GM12878 (cell line): ENCODE results near the gene CD83. TPM values are rescaled to one million over a fixed set of nuclear protein-coding genes. Genes with fewer than 3 reads are reported as not detected.
A peak's percentile ranks its signal among the peaks of the same experiment; 100 is the strongest.

Experiments
- BHLHE40 ChIP-seq, 2 experiments: fragments of 450-650 bp in 1 of 2; IDR thresholded peaks; 2 replicates each; pipeline ENCODE4 v1.6.1; 2011 to 2017; ENCODE audit warnings: low read depth in 2 of 2, borderline replicate concordance in 1 of 2, improper control_type of control experiment in 1 of 2, low read length in 1 of 2, mild to moderate bottlenecking in 1 of 2
- CHD2 ChIP-seq: IDR thresholded peaks from 2 replicates; pipeline ENCODE4 v1.6.1; 2011; ENCODE audit warnings: low read depth, low read length, improper control_type of control experiment, borderline replicate concordance
- CREM ChIP-seq: IDR thresholded peaks from 2 replicates; pipeline ENCODE4 v1.6.1; 2014; ENCODE audit warnings: antibody characterized with exemption, low read depth
- CTCF ChIP-seq, 3 experiments: IDR thresholded peaks in 2 of 3; conservative IDR thresholded peaks in 1 of 3; 2 replicates each; pipeline ENCODE4 v1.5.1; 2011; ENCODE audit warnings: low read depth in 3 of 3, low read length in 3 of 3, mild to moderate bottlenecking in 3 of 3, control low read depth in 2 of 3, moderate library complexity in 2 of 3, inconsistent platforms in 1 of 3, mixed read lengths in 1 of 3; ENCODE audit not compliant: control insufficient read depth in 2 of 3, insufficient read depth in 1 of 3; ENCODE audit errors: extremely low read depth in 1 of 3
- MTA3 ChIP-seq: IDR thresholded peaks from 2 replicates; pipeline ENCODE4 v1.6.1; 2012; ENCODE audit warnings: low read length, inconsistent platforms, borderline replicate concordance
- NFYA ChIP-seq: IDR thresholded peaks from 2 replicates; pipeline ENCODE4 v1.6.1; 2011; ENCODE audit warnings: low read depth, mild to moderate bottlenecking, low read length, improper control_type of control experiment, borderline replicate concordance
- NFYB ChIP-seq: IDR thresholded peaks from 2 replicates; pipeline ENCODE4 v1.6.1; 2011; ENCODE audit warnings: low read depth, mild to moderate bottlenecking, low read length, improper control_type of control experiment, moderate library complexity; ENCODE audit not compliant: insufficient read depth
- PML ChIP-seq: IDR thresholded peaks from 2 replicates; pipeline ENCODE4 v1.6.1; 2012; ENCODE audit warnings: low read length, inconsistent platforms
- POLR2AphosphoS5 ChIP-seq: IDR thresholded peaks from 2 replicates; pipeline ENCODE4 v1.6.1; 2011; ENCODE audit warnings: mild to moderate bottlenecking, low read length, inconsistent platforms
- RAD51 ChIP-seq: fragments of 450-650 bp; IDR thresholded peaks from 2 replicates; pipeline ENCODE4 v1.6.1; 2016; ENCODE audit warnings: moderate library complexity, mild to moderate bottlenecking, inconsistent platforms
- RFX5 ChIP-seq: IDR thresholded peaks from 2 replicates; pipeline ENCODE4 v1.6.1; 2011; ENCODE audit warnings: low read depth, low read length, improper control_type of control experiment
- RUNX3 ChIP-seq: IDR thresholded peaks from 2 replicates; pipeline ENCODE4 v1.6.1; 2012; ENCODE audit warnings: low read length, inconsistent platforms
- SUPT20H ChIP-seq: IDR thresholded peaks from 2 replicates; pipeline ENCODE4 v1.6.1; 2011; ENCODE audit warnings: low read depth, mild to moderate bottlenecking, low read length, moderate library complexity, borderline replicate concordance; ENCODE audit not compliant: control insufficient read depth
- TARDBP ChIP-seq: IDR thresholded peaks from 2 replicates; pipeline ENCODE4 v1.6.1; 2016; ENCODE audit warnings: borderline replicate concordance
- USF1 ChIP-seq: IDR thresholded peaks from 2 replicates; pipeline ENCODE4 v1.6.1; 2011; ENCODE audit warnings: borderline replicate concordance, low read depth, mild to moderate bottlenecking, moderate library complexity, mixed read lengths, low read length; ENCODE audit not compliant: insufficient read depth; ENCODE audit errors: extremely low read length
- WRNIP1 ChIP-seq: IDR thresholded peaks from 2 replicates; pipeline ENCODE4 v1.6.1; 2011; ENCODE audit warnings: low read depth, low read length, improper control_type of control experiment, borderline replicate concordance
- ZBTB11 ChIP-seq: fragments of 450-650 bp; formaldehyde crosslinking; IDR thresholded peaks from 2 replicates; pipeline ENCODE4 v1.5.0; 2022; ENCODE audit warnings: mild to moderate bottlenecking, missing genetic modification characterization
- ZNF24 ChIP-seq: fragments of 450-650 bp; IDR thresholded peaks from 2 replicates; pipeline ENCODE4 v1.6.1; 2017; ENCODE audit warnings: antibody characterized with exemption, mild to moderate bottlenecking
- ZSCAN29 ChIP-seq: fragments of 450-650 bp; IDR thresholded peaks from 2 replicates; pipeline ENCODE4 v1.6.1; 2017; ENCODE audit warnings: mild to moderate bottlenecking, moderate library complexity
- ZZZ3 ChIP-seq: IDR thresholded peaks from 2 replicates; pipeline ENCODE4 v1.6.1; 2011; ENCODE audit warnings: low read depth; ENCODE audit not compliant: control insufficient read depth, insufficient read length
- polyA plus RNA-seq, 11 experiments: library from polyadenylated mRNA; depleted of rRNA in 4 of 11; unstranded in 6 of 11; stranded (reverse) in 5 of 11; fragments of >200 nt; fragmentation: Nextera tagmentation in 4 of 11; fragmentation: Illumina TruSeq in 1 of 11; extraction: Ambion mirVana in 4 of 11; extraction: Trizol in 1 of 11; gene quantifications; 1 replicate in 1 of 11; 2 replicates in 10 of 11; pipeline versions ENCODE4 v1.2.1 to v1.2.3, GENCODE V29; 2011 to 2016; ENCODE audit warnings: inconsistent platforms in 2 of 11, missing spikeins in 2 of 11, low read depth in 1 of 11
- total RNA-seq, 4 experiments: library from RNA; depleted of rRNA in 3 of 4; stranded (reverse); fragments of >200 nt in 3 of 4; fragmentation: Illumina TruSeq in 1 of 4; extraction: Trizol in 1 of 4; gene quantifications; 2 replicates each; pipeline versions ENCODE4 v1.2.1 to v1.2.3, GENCODE V29; 2013 to 2021

Gene CD83
- total and polyA plus RNA-seq, 10 of the 15 experiments (the other 5 are each of a cell fraction or from before 2014, with no cell fraction given), result 76.1 to 174 (median 129) TPM

GRCh38 chr6:14117158-14118090 lies at the start of gene CD83 (continued):
- TF ChIP-seq ZBTB11 (CRISPR knock-in tag) (peak; percentile 45; the same call in 1 of the 2 replicates), BHLHE40 (IDR thresholded peaks at IDR 0.05; ENCODE audit: borderline replicate concordance in 1 of 2, low read depth in 2 of 2, low read length in 1 of 2) (peak; percentile 65 to 87; a peak in 3 of 4 replicates), POLR2AphosphoS5 (peak; percentile 98), SUPT20H (no peak), CTCF (IDR thresholded peaks at IDR 0.05 in 2 of 3, conservative IDR thresholded peaks at IDR 0.05 in 1 of 3; ENCODE audit: control insufficient read depth in 2 of 3, extremely low read depth in 1 of 3, insufficient read depth in 1 of 3, low read depth in 3 of 3, low read length in 3 of 3) (peak in 2 of 3 experiments; percentile 11 to 34; a peak in 2 of 6 replicates), PML (peak; percentile 97), RAD51 (no peak), USF1 (no peak), ZNF24 (0 out of 2 replicates have a peak, but pooled peaks have one; percentile 35), TARDBP (no peak), RFX5 (0 out of 2 replicates have a peak, but pooled peaks have one; percentile 10), CREM (0 out of 2 replicates have a peak, but pooled peaks have one; percentile 32), NFYB (no peak), CHD2 (0 out of 2 replicates have a peak, but pooled peaks have one; percentile 17), ZSCAN29 (no peak), NFYA (no peak), MTA3 (peak; percentile 48; the same call in 1 of the 2 replicates), RUNX3 (peak; percentile 58), ZZZ3 (no peak), WRNIP1 (no peak)
